HepG2 (cell line): ENCODE measurements around the gene ACBD3. TPM values are rescaled to one million over a fixed set of nuclear protein-coding genes. Genes with fewer than 3 reads are reported as not detected.

Experiments used
- BCL3 ChIP-seq: sonication (generic); formaldehyde crosslinking; IDR thresholded peaks from 2 replicates; pipeline ENCODE4 v1.5.1; 2020; ENCODE audit warnings: mild to moderate bottlenecking, missing genetic modification reagents, moderate library complexity
- BRF2 ChIP-seq: sonication (generic); formaldehyde crosslinking; IDR thresholded peaks from 2 replicates; pipeline ENCODE4 v1.8.1; 2022; ENCODE audit warnings: mild to moderate bottlenecking, missing genetic modification reagents
- CBX1 ChIP-seq: IDR thresholded peaks from one replicate; pipeline ENCODE4 v1.6.1; 2016; ENCODE audit warnings: antibody characterized with exemption, low read depth
- CENPBD1 ChIP-seq: sonication (generic); formaldehyde crosslinking; IDR thresholded peaks from 2 replicates; pipeline ENCODE4 v1.8.0; 2022; ENCODE audit warnings: missing genetic modification reagents, low read depth, mild to moderate bottlenecking, borderline replicate concordance
- DNMT3B ChIP-seq: conservative IDR thresholded peaks from 2 replicates; pipeline ENCODE4 v1.6.1; 2016; ENCODE audit warnings: missing biosample characterization, control low read depth
- DR1 ChIP-seq: sonication (generic); formaldehyde crosslinking; IDR thresholded peaks from 2 replicates; pipeline ENCODE4 v1.8.0; 2021; ENCODE audit warnings: mild to moderate bottlenecking, missing genetic modification reagents, inconsistent platforms
- ELF4 ChIP-seq: sonication (generic); formaldehyde crosslinking; IDR thresholded peaks from 2 replicates; pipeline ENCODE4 v1.5.0; 2020; ENCODE audit warnings: missing genetic modification reagents, mild to moderate bottlenecking, moderate library complexity, borderline replicate concordance
- FIP1L1 ChIP-seq: fragments of 200-400 bp; formaldehyde crosslinking; IDR thresholded peaks from 2 replicates; pipeline ENCODE4 v1.6.1; 2018; ENCODE audit warnings: low read depth, mild to moderate bottlenecking, low read length, moderate library complexity, borderline replicate concordance; ENCODE audit not compliant: insufficient read depth
- GATAD2A ChIP-seq: IDR thresholded peaks from 2 replicates; pipeline ENCODE4 v1.6.1; 2016
- HNRNPK ChIP-seq: fragments of 200-400 bp; formaldehyde crosslinking; IDR thresholded peaks from 2 replicates; pipeline ENCODE4 v1.6.1; 2018; ENCODE audit warnings: low read length, low read depth, moderate library complexity, mild to moderate bottlenecking; ENCODE audit not compliant: poor library complexity, severe bottlenecking
- IKZF1 ChIP-seq: fragments of 450-650 bp; IDR thresholded peaks from 2 replicates; pipeline ENCODE4 v1.7.1; 2016
- ISX ChIP-seq: sonication (generic); formaldehyde crosslinking; conservative IDR thresholded peaks from 2 replicates; pipeline ENCODE4 v1.5.0; 2020; ENCODE audit warnings: missing genetic modification reagents
- LRRFIP1 ChIP-seq: sonication (generic); formaldehyde crosslinking; conservative IDR thresholded peaks from 2 replicates; pipeline ENCODE4 v1.4.0; 2020; ENCODE audit warnings: missing genetic modification reagents
- PHF20 ChIP-seq: sonication (generic); formaldehyde crosslinking; IDR thresholded peaks from 2 replicates; pipeline ENCODE4 v1.5.0; 2020; ENCODE audit warnings: mild to moderate bottlenecking, missing genetic modification reagents
- REL ChIP-seq: sonication (generic); formaldehyde crosslinking; conservative IDR thresholded peaks from 2 replicates; pipeline ENCODE4 v1.8.0; 2022; ENCODE audit warnings: mild to moderate bottlenecking, missing genetic modification reagents, moderate library complexity
- TRAFD1 ChIP-seq: sonication (generic); formaldehyde crosslinking; IDR thresholded peaks from 2 replicates; pipeline ENCODE4 v1.5.1; 2020; ENCODE audit warnings: missing genetic modification reagents, mild to moderate bottlenecking, borderline replicate concordance
- ZFP36L1 ChIP-seq: sonication (generic); formaldehyde crosslinking; IDR thresholded peaks from 2 replicates; pipeline ENCODE4 v1.8.0; 2022; ENCODE audit warnings: mild to moderate bottlenecking, missing genetic modification reagents, moderate library complexity
- ZNF562 ChIP-seq: sonication (generic); formaldehyde crosslinking; IDR thresholded peaks from 2 replicates; pipeline ENCODE4 v1.8.0; 2022; ENCODE audit warnings: missing genetic modification reagents, borderline replicate concordance
- ZNF678 ChIP-seq: sonication (generic); formaldehyde crosslinking; IDR thresholded peaks from 2 replicates; pipeline ENCODE4 v1.4.0; 2020; ENCODE audit warnings: mild to moderate bottlenecking, missing genetic modification reagents
- ZNF761 ChIP-seq: sonication (generic); formaldehyde crosslinking; conservative IDR thresholded peaks from 2 replicates; pipeline ENCODE4 v1.4.0; 2020; ENCODE audit warnings: mild to moderate bottlenecking, missing genetic modification reagents
- polyA plus RNA-seq, 8 experiments: library from polyadenylated mRNA; depleted of rRNA in 3 of 8; stranded (reverse) in 7 of 8; unstranded in 1 of 8; fragments of >200 nt; fragmentation: Illumina TruSeq in 4 of 8; extraction: Trizol in 4 of 8; gene quantifications; 2 replicates each; pipeline versions ENCODE4 v1.2.1 to v1.2.3, GENCODE V29; 2011 to 2016; ENCODE audit warnings: low read depth in 4 of 8, missing spikeins in 1 of 8, mixed read lengths in 1 of 8; ENCODE audit not compliant: insufficient read depth in 1 of 8
- total RNA-seq, 5 experiments: library from RNA; depleted of rRNA; stranded (reverse); fragments of >200 nt; fragmentation: Illumina TruSeq; extraction: Trizol; gene quantifications; 2 replicates each; pipeline ENCODE4 v1.2.3, GENCODE V29; 2016; ENCODE audit warnings: low read depth in 1 of 5

Gene ACBD3
- total and polyA plus RNA-seq, 2 of the 13 experiments (the other 11 are each of a cell fraction or from before 2014, with no cell fraction given), result 24.3 to 39.3 TPM

GRCh38 chr1:226186124-226187018, at the start of gene ACBD3 (continued):
- TF ChIP-seq LRRFIP1 (CRISPR knock-in tag) (no peak), CBX1 (peak; percentile 58), BRF2 (CRISPR knock-in tag) (peak; percentile 54; the same call in 1 of the 2 replicates), REL (no peak), ISX (CRISPR knock-in tag) (0 out of 2 replicates have a peak, but pooled peaks have one; percentile 57), ELF4 (CRISPR knock-in tag) (no peak; the same call in 1 of the 2 replicates), FIP1L1 (no peak), HNRNPK (no peak), ZFP36L1 (peak; percentile 57; the same call in 1 of the 2 replicates), ZNF761 (CRISPR knock-in tag) (peak; percentile 72; the same call in 1 of the 2 replicates), IKZF1 (no peak), BCL3 (CRISPR knock-in tag) (0 out of 2 replicates have a peak, but pooled peaks have one; percentile 45), ZNF562 (CRISPR knock-in tag) (no peak), ZNF678 (no peak), DNMT3B (no peak), TRAFD1 (CRISPR knock-in tag) (no peak), CENPBD1 (no peak), PHF20 (peak; percentile 91), GATAD2A (CRISPR knock-in tag) (peak; percentile 34; the same call in 1 of the 2 replicates), DR1 (peak; percentile 64)
